GM19468 (cell line): ENCODE measurements around the gene HLA-DRB1.
"Not testable (repeated sequence)": the region's sequence is repeated elsewhere in the genome, so short reads cannot be mapped to it uniquely, and the experiment has no call there.

ENCODE experiments used
- ATAC-seq: cut with Tn5 transposase; IDR thresholded peaks from one replicate; pipeline ENCODE4 v1.9.1; 2021; ENCODE audit warnings: mild to moderate bottlenecking, moderate library complexity, moderate number of reproducible peaks; ENCODE audit not compliant: unreplicated experiment; ENCODE audit errors: extremely low read depth

Gene HLA-DRB1

GRCh38 chr6:32609731-32610640, 20.3 kb upstream of the HLA-DRB1 start:
- ATAC-seq = peak; percentile 60

DNA sequence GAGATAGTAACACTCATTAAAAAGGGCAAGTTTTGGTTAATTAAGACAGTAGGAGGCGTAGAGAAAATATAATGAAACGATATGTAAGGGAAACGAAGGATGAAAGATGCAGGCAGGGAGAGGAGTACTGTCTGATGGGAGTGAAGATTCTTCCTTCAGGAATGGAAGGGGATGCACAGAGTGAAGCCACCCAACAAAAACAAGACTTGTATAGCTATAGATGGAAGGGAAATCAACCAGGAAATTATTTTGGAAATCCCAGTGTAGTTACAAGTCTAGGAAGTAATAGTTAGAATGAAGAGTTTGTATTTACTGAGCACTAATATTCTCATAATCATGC, 19.7 kb upstream of the HLA-DRB1 start:
- no peak for ATAC-seq

- no peak for ATAC-seq
These were observed 18.7 kb upstream of the HLA-DRB1 start for GRCh38 chr6:32608362-32608761.

GRCh38 chr6:32607988-32608298, 18.3 kb upstream of the HLA-DRB1 start:
- ATAC-seq = no peak

DNA sequence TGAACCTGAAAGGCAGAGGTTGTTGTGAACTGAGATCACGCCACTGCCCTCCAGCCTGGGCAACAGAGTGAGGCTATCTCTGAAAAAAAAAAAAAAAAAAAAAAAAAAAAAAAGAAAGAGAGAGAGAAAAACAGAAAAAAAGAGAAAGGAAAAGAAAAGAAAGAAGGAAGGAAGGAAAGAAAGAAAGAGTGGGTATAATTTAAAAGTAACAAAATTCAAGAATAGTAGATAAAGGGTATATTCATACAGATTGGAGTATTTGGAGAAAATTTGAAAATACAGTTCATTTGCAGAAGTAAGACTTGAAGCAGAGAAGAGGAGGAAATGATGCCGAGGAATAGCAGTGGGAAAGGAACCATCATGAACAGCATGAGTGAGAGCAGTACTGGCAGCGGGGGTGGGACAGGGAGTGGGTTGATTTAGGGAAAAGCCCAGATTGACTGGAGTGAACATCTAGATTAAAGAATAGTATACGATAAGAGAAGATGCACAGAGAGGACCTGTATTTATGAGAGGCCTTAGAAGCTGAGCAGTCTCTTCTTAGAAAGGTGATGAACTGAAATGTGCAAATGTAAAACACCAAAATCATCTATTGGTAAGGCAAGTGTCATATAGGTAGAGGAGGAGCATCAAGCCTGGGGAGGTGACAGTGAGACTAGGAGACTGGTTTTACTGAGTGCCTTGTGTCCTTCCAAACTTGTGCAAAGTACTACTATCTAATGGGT, 17.8 kb upstream of the HLA-DRB1 start:
- ATAC-seq = no peak

DNA sequence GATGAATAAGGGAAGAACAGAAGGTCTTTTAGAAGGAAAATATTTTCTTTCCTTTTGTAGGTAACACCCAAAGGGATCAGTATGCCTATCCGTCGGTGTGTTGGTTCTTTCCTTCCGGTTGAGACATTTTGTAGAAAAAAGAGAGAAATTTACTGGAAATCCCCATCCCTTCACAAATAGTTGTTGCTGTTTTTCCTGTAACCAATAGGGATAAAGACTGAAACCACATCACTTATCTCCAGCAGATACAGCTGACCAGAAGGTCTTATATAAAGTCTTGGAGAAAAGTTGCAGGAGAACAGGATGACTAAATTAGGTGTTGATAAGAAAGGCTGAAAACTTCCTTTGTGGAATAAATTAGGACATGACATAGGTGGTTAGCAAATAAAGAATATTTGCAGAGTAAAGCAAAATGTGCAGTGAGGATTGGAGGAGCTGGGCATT, 14.8 kb upstream of the HLA-DRB1 start:
- no peak for ATAC-seq

GRCh38 chr6:32603888-32604287, 14.2 kb upstream of the HLA-DRB1 start:
- no peak for ATAC-seq

DNA sequence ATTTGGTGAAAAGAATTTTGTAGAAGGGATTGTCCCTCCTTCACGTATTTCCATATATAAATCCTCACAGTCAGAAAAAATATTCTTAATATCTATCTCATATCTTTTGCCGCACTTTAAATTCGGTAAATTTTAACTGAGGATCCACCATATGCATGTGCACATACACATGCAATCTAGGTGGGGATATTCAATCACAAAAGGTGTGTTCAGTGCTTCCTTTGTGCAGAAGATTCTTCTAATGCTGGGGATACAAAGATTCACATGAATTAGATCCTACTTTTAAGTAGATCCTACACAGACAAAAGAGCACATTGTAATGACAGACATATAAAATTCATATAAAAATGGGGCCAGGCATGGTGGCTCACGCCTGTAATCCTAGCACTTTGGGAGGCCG, 13.6 kb upstream of the HLA-DRB1 start:
- no peak for ATAC-seq

GRCh38 chr6:32602383-32602782, 12.7 kb upstream of the HLA-DRB1 start:
- no peak for ATAC-seq

- ATAC-seq = no peak
These were observed 7.4 kb upstream of the HLA-DRB1 start for GRCh38 chr6:32597024-32597423.

DNA sequence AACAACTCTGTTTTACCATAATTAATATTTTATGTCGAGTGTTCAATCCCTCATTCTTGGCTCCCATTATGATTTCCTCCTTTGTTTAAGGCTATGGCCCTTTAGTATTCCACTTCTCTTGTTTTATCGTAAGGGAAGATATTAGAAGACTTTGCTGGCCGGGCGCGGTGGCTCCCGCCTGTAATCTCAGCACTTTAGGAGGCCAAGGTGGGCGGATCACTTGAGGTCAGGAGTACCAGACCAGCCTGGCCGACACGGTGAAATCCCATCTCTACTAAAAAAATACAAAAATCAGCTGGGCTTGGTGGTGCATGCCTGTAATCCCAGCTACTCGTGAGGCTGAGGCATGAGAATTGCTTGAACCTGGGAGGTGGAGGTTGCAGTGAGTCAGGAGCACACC, 1.1 kb upstream of the HLA-DRB1 start:
- ATAC-seq = not testable (repeated sequence)

- no peak for ATAC-seq
These were observed 1.5 kb downstream of the HLA-DRB1 start for GRCh38 chr6:32588156-32588555.

DNA sequence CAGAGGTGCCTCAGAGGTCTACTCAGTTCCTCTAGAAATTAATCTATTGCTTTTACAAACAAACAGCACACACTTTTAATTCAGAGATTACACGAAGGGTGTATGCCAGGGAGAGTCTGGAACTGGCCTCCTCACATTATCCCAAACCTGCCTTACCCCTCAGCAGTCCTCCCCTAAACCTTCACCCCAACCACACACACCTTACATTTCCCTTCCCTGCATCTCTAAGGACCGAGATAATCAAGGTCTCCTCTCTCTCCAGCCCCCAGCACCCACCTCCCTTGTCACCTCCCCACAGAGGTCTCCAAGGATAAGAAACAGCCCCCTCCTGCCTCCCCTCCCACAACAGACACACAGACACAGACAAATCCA, 6.1 kb downstream of the HLA-DRB1 start:
- ATAC-seq = no peak

DNA sequence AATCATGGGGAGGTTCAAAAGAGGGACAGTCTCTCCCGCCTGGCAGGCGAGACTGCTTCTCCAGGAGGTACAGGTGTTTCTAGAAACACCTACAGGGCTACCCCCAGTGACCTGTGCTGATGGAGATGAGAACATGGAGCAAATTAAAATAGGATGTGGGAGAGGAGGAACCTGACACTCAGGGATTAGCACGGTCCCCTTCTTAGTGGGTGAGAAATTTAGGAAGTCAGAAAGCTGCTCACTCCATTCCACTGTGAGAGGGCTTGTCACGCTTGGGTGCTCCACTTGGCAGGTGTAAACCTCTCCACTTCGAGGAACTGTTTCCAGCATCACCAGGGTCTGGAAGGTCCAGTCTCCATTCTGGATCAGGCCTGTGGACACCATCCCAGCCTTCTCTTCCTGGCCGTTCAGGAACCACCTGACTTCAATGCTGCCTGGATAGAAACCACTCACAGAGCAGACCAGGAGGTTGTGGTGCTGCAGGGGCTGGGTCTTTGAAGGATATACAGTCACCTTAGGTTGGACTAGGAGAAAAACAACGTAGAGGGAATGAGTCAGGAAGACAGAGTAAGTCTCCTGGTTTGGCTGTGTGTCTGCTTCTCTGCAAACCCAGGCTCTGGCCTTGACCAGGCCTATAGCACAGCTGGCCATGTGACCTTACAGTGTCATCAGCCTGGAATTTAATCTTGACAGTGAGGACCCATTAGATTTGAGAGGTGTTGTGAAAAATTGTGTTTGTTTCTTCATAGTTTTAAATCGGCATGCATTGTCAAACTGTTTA, 8.1 kb downstream of the HLA-DRB1 start:
- ATAC-seq = no peak

DNA sequence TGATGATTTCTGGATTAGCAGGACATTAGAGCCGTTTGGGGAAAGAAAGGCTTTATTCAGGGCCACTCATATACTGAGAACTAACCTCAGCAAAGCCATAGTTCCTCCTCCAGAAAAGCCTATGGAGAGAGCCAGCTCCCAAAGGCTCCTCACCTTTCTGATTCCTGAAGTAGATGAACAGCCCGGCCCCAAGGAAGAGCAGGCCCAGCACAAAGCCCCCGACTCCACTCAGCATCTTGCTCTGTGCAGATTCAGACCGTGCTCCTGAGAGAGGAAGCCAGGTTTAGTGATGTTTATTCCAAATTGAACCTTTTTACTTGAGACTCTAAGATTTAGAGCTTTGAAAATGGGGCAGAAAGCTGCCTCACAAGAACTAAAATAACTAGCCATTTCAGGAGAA, 9.1 kb downstream of the HLA-DRB1 start:
- ATAC-seq = no peak

DNA sequence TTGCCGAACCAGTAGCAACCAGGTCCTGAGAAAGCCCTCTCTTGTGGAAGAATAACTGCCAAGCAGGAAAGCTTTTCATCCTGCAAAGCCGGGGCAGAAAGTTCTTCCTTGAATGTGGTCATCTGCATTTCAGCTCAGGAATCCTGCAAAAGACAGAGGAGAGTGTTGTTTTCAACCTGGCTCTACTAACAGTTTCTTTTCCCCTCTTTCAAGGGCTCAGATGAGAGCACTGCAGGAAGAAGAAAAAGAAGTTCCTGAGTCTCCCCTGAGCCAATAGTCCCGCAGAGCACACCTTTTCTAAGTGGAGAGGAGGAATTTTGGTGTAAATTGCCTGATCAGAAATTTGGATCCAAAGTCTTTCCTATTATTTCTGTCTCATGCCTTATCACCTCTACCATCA, 10.7 kb downstream of the HLA-DRB1 start:
- no peak for ATAC-seq

GRCh38 chr6:32577493-32577892, 12.2 kb downstream of the HLA-DRB1 start:
- ATAC-seq = not testable (repeated sequence)

DNA sequence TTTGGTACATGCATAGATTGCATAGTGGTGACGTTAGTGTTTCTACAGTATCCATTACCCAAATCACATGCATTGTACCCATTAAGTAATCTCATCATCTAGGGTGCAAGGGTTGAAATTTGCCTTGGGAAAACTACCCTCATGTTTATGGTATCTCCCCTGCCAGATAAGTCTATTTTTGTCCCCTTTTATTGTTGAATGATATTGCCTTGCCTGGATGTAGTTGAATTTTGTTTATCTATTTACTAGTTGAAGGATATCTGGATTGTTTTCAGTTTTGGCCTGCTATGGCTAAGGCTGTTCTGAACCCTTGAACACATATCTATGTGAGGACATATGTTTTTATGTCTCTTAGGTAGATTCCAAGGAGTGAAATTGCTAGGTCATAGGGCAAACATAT, 13.4 kb downstream of the HLA-DRB1 start:
- no peak for ATAC-seq

DNA sequence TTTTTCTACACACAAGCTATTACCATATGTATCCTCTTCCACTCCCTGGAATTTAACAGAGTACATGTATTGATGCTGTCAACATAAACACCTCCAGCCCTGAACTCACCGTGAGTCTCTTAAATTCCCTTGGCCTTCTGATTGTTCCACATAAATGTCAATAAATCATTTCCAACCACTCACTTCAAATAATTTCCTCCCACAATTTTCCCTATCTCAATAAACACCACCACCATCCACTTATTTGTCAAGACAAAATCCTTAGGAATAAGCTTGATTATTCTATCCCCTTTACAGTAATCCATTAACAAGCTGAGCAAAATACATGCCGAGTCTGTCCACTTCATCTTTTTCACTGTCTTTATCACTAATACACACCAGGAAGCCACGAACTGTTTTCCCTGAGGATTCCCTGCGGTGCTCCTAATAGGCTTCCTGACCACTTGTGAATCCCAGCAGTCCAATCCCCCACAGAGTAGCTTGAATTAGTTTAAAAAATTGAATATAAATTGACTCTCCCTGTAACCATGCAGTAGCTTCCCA, 19.2 kb downstream of the HLA-DRB1 start:
- ATAC-seq = no peak

DNA sequence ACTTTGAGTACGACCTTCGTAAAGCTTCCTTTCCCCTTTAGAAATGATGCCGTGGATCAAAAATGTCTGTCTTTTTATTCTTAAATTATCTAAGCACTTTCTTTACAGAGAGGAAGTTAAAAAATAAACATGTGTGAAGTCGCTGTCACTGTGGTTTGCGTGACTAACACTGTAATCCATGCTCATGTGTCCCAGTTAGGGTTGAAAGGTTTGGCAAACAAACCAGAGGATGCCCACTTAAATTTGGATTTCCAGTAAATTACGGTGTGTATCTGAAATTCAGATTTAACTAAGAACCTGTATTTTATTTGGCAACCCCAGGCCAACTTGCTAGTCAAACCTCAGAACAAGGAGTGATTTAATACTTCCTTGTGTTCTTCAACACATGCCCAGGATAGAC, 21.1 kb downstream of the HLA-DRB1 start:
- ATAC-seq = no peak

DNA sequence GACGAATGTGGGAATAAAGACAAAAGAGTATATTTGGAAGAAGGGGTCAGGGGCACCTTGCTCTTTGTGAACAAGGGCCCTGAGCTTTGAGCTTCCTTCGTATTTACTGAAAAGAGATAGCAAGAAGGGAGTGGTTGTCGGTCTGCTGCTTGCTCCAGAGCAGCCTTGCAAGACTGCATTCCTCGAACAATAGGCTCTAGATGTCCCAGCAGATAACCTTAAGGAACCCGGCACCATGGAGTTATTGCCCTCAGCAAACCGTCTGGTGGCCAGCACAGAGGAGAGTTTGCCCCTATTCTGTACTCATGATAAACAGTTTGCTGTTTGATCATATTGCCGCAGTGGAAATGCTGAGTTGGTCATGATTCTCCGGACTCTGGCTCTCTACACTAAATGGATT, 22.7 kb downstream of the HLA-DRB1 start:
- no peak for ATAC-seq
